ENCODE results near the gene COL27A1. TPM values are rescaled to one million over a fixed set of nuclear protein-coding genes. Genes with fewer than 3 reads are reported as not detected.

The COL27A1 gene
- 41.1 TPM for total RNA-seq

DNA sequence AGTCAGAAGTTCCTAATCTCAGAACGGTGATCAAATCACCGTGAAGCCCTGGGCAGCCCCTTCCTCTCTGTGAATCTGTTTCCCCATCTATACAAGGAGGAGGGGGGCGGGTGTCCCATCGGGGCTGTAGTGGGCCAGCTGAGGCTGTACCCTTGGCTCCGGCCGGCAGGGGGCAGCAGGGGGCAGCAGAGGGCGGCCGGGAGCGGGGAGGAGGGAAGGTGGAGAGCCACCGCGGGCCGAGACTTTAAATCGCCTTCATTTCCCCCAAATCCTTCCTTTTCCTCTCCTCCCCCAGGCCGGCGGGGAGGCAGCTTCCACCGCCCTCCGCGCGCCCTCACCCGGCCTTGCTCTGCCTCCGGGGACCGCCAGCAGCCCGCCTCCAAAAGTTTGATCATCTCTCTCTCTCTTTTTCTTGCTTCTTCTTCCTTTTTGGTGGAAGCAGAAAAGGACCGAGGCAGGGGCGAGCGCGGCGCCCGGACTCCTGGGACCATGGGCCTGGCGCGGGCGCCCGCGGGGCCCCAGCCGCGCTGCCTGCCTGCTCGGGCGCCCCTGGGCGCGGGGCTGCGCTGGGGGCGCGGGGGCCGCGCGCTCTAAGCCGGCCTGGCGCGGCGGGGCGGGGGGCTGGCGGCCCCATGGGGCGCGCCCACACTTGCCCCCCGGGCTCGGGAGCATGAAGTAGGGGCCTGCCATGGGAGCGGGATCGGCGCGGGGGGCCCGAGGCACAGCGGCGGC lies at the start of gene COL27A1:
Gene COL27A1 (plus strand): TSS at position 275 of the 732 bp plus-strand sequence. CDS start 414 bp downstream, at position 689.
- peak; percentile 79 for DNase-seq (ENCODE audit: low spot score)

DNA sequence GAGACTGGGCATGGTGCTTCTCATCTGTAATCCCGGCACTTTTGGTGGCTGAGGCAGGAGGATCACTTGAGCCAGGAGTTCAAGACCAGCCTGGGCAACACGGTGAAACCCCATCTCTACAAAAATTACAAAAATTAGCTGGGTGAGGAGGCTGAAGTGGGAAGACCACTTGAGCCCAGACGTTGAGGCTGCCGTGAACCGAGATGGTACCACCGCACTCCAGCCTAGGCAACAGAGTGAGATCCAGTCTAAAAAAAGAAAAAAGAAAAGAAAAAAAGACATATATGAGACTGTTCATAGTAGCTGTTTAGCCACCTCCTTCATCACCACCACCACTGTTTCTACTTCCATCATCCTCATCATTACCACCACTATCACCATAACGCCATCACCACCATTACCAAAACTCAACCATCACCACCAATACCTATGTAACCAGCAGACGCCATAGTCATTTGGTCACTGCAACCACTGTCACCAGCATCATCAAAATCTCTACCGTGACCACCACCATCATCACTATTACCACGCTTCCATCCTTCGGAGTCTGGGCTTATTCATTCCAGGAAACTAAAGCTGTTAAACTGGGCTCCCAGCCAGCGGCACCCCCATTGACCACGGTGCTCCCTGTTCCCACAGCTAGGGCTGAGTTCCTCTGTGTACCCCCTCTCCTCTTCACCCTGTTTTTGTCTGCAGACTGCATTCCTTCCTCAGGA lies 47.9 kb upstream of the COL27A1 start:
- no peak for DNase-seq (ENCODE audit: low spot score)

DNA sequence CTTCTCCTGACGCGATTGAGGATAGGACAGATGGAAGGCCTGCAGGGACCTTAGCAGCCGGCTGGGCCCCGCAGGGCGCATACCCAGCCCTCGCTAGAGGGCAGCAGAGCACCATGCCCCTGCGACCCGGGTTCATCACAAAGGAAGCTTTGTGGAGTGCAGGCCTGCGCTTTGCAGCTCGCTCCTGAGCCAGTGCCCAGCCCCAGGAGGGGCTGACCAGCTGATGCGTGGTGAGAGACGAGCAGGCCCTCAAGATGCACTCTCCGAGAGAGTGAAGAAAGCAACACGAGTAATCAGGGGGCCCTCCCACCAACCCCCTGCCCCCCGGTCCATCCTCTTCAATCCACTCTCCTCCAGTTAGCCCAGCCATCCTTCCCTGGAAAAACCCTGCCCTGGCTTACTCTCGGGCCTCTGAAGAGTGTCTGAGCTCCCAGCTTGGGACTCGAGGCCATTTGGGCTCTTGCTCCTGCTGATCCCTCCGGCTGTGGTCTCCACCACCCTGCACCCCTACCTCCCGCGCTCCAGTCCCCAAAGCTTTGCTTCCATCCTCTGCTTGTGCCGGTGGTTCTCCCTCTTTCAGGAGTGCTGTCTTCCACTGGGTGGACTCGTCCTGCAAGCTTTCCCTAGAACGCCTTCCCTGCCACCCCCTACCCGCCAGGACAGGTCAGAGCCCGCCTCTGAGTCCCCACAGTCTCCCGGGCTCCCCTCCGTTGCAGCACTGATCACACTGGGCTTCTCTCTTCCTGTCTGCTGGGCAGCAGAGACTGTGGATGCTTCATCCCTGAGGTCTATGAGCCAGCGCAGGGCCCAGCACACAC lies 47.1 kb upstream of the COL27A1 start:
- DNase-seq (ENCODE audit: low spot score), result peak; percentile 82

DNA sequence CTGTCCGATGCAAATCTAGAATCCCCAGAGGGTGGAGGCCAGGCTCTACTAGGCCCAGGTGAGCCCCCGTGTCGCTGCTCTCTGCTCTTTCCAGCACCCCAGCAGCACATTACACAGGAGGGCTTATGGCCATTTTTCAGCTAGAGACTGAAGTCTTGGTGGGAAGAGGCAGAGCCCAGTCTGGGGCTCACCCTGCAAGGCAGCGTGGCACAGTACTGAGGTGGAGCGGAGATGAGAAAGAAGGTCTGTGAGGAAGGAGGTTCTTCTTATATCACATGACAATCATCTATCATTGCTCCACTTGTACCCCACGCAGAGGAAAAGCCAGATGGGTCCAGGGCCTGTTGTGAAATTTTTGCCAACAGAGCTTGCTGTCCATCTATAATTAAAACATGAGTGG lies 46.2 kb upstream of the COL27A1 start:
- no peak for DNase-seq (ENCODE audit: low spot score)

DNA sequence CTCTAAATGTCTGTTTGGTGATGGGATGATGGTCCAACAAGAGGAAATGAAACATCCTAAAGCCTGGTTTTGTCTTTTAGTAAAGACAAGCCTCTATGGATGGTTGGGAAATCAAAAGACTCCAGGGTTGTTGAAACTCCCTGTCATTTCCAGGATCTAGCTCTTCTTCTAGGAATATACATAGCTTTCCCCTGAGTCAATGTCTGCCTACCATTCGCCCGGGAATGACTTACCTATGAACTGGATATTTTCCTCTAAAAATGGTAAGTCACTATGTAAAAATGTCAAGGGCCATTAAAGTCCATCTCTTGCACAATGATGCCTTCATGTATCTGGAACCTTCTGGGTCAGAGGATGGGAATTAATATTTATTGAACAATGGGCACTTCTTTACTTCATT lies 45.2 kb upstream of the COL27A1 start:
- no peak for DNase-seq (ENCODE audit: low spot score)

DNA sequence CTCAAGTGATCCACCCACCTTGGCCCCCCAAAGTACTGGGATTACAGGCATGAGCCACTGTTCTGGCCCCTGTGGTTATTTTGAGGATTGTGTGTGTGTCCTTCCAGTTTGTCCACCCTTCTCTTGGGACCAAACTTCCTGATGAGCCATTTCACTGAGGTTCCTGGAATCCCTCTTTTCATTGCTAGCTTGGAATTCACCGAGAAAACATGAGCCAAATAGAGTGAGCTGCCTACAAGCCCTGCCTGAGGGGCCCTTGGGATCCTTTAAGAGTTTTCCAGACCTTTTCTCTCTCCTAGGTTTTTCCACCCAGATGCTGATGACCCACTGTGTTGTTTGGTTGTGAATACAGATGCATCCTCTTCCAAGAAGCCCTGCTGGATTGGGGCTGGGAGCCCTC lies 43.0 kb upstream of the COL27A1 start:
- DNase-seq (ENCODE audit: low spot score), result no peak

DNA sequence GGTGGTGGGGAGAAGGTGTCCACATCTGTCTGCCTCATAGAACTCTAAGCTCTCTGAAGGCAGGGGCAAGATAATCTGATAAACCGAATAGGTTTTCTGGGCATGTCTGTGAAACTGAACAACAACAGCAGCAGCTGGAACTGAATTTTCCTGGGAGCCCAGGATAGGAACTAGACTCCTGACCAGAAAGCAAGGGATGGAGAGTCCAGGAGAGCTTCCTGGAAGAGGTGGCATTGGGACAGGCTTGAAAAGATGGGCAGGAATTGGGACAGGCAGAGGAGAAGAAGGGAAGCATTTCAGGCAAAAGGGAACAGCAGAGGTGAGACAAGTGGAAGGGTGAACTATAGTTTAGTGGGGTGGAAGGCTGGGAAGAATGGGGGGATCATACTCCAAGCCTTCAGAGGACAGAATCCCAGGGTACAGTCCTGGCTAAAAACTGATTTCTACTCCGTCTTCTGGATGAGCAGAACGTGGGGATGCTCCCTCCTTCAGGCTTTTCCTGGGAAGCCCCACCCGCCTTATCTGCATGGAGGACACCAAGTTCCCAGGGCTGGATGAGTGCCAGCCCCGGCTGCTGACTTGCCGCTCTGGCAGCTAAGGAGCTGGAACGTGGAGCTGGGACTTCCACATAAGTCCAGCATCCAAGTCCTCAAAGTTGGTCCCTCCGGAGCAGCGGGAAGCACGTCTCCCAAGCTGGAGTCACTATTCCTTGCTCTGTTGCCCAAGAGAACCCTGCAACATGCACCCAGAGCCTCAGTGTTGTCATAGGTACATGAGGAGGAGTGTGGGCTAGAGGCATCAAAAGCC lies 42.4 kb upstream of the COL27A1 start:
- DNase-seq (ENCODE audit: low spot score), result peak; percentile 73

DNA sequence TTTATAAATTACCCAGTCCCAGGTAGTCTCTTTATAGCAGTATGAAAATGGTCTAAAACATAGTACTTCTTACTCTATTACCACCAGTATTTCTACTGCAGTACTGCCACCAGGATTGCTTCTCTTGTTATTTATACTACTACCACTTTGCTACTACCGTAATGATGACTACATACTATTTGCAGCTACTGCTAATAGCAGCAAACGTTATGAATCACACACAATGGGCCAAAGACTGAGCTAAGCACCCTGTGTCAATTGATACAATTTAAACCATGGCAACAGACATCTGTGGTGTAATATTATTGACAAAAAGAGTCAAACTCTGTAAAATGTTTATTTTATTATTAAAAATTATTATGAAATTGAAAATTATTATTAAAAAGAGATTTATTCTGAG lies 41.0 kb upstream of the COL27A1 start:
- DNase-seq (ENCODE audit: low spot score), result no peak

DNA sequence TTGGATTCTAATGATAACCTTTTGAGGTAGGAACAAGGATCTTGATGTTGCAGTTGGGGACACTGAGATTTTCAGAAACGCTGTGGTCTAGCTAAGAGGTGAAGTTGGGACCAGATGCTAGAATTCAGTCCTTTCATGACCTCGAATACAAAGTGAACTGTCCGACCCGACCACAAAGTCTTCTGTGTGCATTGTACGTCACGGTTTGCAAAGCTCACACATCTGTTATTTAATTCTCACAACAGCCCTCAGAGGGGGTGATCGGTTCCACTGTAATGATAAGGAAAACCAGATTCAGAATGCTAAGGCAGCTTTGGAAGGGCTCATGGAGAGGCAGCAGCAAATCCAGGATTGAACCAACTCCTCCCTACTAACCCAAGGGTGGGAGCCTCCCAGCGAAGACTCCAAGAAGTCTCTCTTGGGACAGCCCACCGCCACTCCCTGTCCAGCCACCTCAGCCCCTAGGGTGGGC lies 39.6 kb upstream of the COL27A1 start:
- no peak for DNase-seq (ENCODE audit: low spot score)

DNA sequence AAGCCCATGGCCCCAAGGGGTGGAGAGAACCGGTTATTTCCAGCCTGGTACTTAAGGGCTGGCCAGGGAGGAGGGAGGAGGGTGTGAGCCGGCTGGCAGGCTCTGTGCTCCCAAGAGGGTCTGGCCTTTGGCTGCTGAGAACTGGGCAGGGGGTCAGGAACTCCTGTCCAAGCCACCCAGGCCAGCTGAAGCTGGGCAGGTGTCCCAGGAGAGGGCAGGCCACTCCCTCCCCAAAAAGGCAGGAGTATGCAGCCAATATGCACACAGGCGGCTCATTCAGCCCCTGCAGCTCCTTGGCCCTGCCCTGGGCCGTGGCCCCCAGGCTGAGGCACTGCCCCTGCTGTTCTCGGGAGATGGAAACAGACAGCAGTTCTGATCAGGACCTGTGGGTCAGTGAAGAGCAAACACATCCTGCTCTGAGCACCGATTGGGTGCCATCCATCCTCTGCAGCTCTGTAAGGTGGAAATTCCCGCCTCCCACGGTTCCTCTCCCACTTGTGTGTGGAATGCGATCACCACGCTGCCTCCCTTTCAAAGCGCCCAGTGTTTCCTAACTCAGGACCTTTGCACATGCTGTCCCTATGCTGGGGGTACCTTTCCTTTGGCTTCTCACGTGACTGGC lies 39.1 kb upstream of the COL27A1 start:
- no peak for DNase-seq (ENCODE audit: low spot score)

DNA sequence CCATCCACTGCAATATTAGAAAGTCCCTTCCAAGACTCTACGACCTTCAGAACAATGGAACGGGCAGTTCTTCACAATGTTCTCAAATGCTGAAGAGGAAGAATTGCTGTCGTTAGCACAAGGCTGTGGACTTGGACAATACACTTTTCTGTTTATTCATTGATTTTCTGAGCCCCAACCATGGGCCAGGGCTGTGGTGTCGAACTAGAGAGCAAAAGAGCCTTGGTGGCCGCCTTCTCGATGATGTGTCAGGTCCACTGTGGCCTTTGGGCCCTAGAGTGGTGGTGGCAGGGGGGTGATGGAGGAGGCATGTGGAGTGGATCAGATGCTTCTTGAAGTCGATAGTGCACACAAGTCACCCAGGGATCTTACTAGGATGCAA lies 37.7 kb upstream of the COL27A1 start:
- peak; percentile 38 for DNase-seq (ENCODE audit: low spot score)

DNA sequence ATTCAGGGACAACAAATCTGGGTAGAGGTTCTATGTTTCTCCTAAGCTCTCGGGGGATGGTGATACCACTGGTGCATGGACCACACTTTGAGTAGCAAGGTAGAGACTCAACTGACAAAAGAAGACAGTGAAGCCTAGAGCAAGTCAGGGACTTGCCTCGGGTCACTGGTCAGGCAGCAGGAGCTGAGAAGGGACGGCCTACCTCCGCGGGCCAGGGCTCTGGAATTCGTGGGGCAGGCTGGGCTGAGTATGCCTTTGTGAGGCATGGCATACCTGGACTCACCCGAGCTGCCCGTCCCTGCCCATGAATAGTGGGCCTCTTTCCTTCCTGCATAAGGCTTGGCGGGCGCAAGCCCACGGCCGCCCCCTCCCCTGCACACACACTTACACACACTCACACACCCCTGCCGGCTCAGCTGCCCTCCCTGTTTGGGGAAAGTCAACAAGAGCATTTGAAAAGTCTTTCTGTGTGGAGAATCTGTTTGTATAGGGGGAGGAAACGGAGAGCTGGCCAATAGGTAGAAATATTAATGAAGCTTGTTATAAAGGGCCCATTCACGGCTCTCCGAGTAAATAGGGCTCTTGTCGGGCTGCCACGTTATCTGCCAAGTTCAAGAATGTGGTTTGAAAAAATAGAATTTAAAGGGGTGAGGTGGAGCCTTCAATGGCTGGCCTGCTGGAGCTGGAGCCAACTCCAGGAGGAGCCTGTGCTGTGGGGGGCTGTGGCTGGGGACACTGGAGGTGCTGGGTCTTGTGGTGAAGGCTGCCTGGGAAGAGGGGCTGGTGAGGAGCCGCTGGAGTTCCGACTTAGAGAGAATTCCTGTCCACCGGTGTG lies 37.1 kb upstream of the COL27A1 start:
- peak; percentile 58 for DNase-seq (ENCODE audit: low spot score)

DNA sequence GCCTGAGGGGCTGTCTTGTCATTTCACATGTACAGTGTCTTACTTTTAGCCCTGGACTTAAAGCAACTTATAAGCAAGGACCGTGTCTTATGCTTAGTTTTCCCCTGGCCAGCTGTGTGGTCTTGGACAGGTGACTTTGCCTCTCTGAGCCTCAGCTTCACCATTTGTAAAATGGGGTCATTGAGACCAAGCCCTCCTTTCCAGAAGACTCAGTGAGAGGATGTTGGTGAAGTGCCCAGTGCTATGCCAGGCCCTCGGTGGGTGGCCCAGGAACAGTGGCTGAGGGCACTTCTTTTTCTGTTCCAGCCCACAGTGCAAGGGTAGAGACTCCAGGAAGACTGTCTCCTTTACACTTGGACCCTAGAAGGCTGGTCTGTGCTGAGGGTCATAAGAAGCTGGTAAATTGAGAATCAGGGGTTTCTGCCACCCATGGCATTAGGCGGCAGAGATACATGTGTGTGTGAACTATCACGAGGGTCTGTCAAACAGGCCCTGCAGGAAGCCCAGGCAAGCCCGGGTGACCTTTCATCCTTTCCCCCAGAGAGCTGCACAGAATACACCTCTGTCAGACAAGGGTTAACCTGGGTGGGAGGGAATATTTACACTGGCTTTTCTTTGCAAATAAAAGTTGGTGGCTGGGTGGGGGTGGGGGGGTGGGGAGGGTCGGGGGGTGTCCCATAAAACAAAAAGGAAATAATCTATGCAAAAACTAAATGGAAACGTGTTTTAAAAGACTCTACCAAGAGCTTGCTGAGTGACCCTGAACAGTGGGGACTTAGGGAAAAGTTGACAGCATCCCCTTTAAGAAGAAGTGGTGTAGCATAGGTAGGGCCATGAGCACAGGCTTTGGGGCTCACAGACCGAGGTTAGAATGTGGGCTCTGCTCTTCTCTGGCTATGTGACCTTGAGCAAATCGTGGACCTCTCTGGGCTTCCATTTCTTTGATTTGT lies 35.8 kb upstream of the COL27A1 start:
- DNase-seq (ENCODE audit: low spot score), result no peak

DNA sequence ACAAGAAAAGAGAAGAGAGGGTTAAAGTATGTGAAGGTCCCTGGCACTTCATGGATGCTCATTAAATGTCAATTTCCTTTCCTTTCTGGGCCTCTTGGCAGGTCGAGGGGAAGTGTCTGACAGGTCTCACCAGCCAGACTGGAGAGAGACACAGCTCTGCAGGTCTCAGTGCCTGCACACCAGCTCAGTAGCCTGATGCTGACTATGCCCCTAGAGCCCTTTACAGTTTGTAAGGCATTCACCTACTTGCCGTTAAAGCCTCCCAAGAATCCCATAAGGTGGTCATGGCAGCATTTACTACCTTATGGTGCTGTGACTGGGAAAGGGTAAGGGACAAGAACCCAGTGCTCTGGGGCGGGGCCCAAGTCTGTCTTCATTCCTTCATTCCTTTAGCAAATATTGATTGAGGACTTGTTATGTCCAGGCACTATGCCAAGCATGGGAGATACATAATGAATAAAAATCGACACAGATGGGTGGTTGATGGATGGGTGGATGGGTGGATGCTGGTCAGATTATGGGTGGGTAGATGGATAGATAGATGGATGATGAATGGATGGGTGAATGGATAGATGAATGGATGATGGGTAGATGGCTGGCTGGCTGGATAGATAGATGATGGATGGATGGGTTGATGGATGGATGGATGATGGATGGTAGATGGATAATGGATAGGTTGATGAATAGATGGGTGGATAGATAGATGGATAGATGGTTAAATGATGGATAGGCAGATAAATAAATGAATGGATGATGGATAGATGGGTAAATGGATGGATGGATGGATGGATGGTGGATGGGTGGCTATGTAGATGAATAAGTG lies 34.9 kb upstream of the COL27A1 start:
- peak; percentile 66 for DNase-seq (ENCODE audit: low spot score)

DNA sequence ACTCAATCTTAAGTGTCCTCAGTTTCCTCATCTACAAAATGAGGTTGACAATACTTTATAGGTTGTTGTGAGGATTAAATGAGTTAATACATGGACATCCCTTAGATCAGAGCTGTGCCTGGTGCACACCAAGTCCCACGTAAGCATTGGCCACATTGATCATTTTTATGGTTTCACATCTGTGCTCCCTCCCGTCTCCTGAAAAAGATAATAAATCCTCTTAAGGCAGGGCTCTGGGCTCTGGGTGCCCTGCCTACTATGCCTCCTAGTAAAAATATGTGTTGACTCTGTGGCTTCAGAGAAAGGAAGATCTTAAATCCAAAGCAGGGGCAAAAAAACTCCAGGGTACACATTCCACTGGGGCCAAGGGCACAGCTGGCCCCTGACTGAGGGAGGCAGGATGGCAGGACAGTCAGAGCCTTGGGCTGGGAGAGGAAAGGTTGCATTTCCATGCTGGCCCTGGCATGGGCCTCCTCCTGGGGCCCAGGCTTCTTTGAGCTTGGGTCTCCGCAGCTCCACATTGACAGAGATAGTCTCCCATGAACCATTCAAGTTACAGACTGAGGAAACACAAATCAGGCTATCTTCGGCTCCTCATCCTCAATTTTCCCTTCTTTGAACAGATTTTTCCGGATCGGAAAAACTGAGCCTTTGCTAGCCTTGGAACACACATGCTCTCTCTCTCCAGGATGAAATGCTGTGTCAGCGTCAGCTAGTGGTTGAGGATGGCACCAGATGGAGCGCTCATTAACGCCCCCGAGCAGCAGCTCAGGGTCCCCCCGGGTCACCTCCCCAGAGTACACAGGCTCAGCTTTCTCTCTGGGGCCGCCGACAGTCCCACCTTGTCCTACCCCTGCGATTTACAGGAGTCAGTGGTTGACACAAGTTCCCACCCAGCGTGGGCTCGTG lies 33.9 kb upstream of the COL27A1 start:
- no peak for DNase-seq (ENCODE audit: low spot score)

DNA sequence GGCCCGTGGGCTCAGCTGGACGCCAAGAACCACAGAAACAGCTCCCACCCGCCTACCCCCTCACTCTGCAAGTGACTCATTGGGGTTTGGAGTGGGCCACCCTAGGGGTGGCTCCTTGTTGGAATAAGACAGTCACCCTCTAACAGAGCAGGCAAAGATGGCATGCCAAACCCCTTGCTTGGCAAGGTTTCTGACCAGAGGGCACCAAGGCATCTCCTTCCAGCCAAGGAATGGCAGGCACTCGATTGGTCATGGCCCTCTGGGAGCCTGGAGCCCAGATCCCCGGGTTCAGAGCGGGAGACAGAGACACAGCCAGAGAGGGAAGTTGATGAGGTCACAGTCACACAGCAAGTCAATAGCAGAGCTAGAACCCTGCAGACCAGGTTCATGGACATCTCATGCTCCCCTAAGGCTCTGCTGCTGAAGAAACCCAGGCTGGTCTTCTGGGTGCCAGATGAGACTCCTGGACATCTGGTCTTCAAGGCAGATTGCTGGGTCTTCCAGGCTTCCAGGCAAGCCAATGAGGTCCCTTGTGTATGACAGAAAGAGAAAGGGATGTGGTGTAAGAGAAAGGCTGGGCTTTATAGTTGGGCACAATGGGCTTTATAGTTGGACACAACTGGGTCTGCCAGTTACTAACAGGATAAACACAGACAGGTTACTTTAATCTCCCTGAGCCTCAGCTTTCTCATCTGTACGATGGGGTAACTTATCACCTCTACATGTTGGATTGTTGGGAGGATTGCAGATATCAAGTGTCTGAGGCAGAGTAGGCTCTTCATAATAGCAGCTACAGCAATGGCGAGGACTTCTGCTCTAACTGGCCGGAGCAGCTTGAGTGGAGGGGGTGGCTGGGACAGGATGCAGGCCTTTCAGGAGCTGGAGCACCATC lies 33.0 kb upstream of the COL27A1 start:
- no peak for DNase-seq (ENCODE audit: low spot score)
